GM21390 (cell line): ENCODE data around the gene UMAD1.

Experiments
- ATAC-seq: cut with Tn5 transposase; IDR thresholded peaks from one replicate; pipeline ENCODE4 v1.9.1; 2021; ENCODE audit not compliant: unreplicated experiment

UMAD1 gene

GRCh38 chr7:7870555-7870954 lies 230.0 kb downstream of the UMAD1 start:
- ATAC-seq: no peak

- ATAC-seq: no peak
Observed at GRCh38 chr7:7876419-7876818, 235.9 kb downstream of the UMAD1 start.

- no peak for ATAC-seq
Observed at GRCh38 chr7:7881581-7881980, 241.0 kb downstream of the UMAD1 start.

GRCh38 chr7:7882888-7883287 lies 242.3 kb downstream of the UMAD1 start:
- no peak for ATAC-seq

- no peak for ATAC-seq
Observed at GRCh38 chr7:7883394-7883793, 242.8 kb downstream of the UMAD1 start.

- ATAC-seq: no peak
Observed at GRCh38 chr7:7884855-7885254, 244.3 kb downstream of the UMAD1 start.

- no peak for ATAC-seq
Observed at GRCh38 chr7:7889791-7890568, 249.4 kb downstream of the UMAD1 start.

- no peak for ATAC-seq
Observed at GRCh38 chr7:7895004-7895650, 254.6 kb downstream of the UMAD1 start.

GRCh38 chr7:7895754-7896153 lies 255.2 kb downstream of the UMAD1 start:
- ATAC-seq: no peak

GRCh38 chr7:7897509-7897908 lies 257.0 kb downstream of the UMAD1 start:
- no peak for ATAC-seq

GRCh38 chr7:7897949-7898515 lies 257.5 kb downstream of the UMAD1 start:
- no peak for ATAC-seq

GRCh38 chr7:7902845-7903244 lies 262.3 kb downstream of the UMAD1 start:
- ATAC-seq: no peak

GRCh38 chr7:7907306-7907705 lies 266.8 kb downstream of the UMAD1 start:
- no peak for ATAC-seq

- no peak for ATAC-seq
Observed at GRCh38 chr7:7908622-7909145, 268.1 kb downstream of the UMAD1 start.

- ATAC-seq: no peak
Observed at GRCh38 chr7:7909376-7909775, 268.8 kb downstream of the UMAD1 start.

- no peak for ATAC-seq
Observed at GRCh38 chr7:7911369-7912123, 271.0 kb downstream of the UMAD1 start.

GRCh38 chr7:7912937-7913336 lies 272.4 kb downstream of the UMAD1 start:
- no peak for ATAC-seq

- no peak for ATAC-seq
Observed at GRCh38 chr7:7913504-7913903, 273.0 kb downstream of the UMAD1 start.

- ATAC-seq: no peak
Observed at GRCh38 chr7:7914547-7914946, 274.0 kb downstream of the UMAD1 start.

- no peak for ATAC-seq
Observed at GRCh38 chr7:7916064-7916463, 275.5 kb downstream of the UMAD1 start.

- no peak for ATAC-seq
Observed at GRCh38 chr7:7917593-7917992, 277.0 kb downstream of the UMAD1 start.
